ENCODE measurements around the gene SDC4.

GRCh38 chr20:45316150-45317080, 31.8 kb downstream of the SDC4 start:
- TF ChIP-seq TAF1 (conservative IDR thresholded peaks at IDR 0.05) (no peak), HNF4A (conservative IDR thresholded peaks at IDR 0.05) (no peak), RAD21 (IDR thresholded peaks at IDR 0.05) (no peak), GABPA (IDR thresholded peaks at IDR 0.05 in 1 of 2, conservative IDR thresholded peaks at IDR 0.05 in 1 of 2) (no peak), HNF4G (IDR thresholded peaks at IDR 0.05) (no peak), YY1 (IDR thresholded peaks at IDR 0.05) (no peak), RXRA (IDR thresholded peaks at IDR 0.05) (no peak), JUND (IDR thresholded peaks at IDR 0.05) (no peak)
- TF ChIP-seq, protein P1, sequence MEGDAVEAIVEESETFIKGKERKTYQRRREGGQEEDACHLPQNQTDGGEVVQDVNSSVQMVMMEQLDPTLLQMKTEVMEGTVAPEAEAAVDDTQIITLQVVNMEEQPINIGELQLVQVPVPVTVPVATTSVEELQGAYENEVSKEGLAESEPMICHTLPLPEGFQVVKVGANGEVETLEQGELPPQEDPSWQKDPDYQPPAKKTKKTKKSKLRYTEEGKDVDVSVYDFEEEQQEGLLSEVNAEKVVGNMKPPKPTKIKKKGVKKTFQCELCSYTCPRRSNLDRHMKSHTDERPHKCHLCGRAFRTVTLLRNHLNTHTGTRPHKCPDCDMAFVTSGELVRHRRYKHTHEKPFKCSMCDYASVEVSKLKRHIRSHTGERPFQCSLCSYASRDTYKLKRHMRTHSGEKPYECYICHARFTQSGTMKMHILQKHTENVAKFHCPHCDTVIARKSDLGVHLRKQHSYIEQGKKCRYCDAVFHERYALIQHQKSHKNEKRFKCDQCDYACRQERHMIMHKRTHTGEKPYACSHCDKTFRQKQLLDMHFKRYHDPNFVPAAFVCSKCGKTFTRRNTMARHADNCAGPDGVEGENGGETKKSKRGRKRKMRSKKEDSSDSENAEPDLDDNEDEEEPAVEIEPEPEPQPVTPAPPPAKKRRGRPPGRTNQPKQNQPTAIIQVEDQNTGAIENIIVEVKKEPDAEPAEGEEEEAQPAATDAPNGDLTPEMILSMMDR (IDR thresholded peaks at IDR 0.05; ENCODE audit: low read depth, low read length, missing input control) = no peak
- TF ChIP-seq, protein P2, sequence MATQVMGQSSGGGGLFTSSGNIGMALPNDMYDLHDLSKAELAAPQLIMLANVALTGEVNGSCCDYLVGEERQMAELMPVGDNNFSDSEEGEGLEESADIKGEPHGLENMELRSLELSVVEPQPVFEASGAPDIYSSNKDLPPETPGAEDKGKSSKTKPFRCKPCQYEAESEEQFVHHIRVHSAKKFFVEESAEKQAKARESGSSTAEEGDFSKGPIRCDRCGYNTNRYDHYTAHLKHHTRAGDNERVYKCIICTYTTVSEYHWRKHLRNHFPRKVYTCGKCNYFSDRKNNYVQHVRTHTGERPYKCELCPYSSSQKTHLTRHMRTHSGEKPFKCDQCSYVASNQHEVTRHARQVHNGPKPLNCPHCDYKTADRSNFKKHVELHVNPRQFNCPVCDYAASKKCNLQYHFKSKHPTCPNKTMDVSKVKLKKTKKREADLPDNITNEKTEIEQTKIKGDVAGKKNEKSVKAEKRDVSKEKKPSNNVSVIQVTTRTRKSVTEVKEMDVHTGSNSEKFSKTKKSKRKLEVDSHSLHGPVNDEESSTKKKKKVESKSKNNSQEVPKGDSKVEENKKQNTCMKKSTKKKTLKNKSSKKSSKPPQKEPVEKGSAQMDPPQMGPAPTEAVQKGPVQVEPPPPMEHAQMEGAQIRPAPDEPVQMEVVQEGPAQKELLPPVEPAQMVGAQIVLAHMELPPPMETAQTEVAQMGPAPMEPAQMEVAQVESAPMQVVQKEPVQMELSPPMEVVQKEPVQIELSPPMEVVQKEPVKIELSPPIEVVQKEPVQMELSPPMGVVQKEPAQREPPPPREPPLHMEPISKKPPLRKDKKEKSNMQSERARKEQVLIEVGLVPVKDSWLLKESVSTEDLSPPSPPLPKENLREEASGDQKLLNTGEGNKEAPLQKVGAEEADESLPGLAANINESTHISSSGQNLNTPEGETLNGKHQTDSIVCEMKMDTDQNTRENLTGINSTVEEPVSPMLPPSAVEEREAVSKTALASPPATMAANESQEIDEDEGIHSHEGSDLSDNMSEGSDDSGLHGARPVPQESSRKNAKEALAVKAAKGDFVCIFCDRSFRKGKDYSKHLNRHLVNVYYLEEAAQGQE (IDR thresholded peaks at IDR 0.05) = no peak
- TF ChIP-seq, protein P3, sequence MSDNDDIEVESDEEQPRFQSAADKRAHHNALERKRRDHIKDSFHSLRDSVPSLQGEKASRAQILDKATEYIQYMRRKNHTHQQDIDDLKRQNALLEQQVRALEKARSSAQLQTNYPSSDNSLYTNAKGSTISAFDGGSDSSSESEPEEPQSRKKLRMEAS (IDR thresholded peaks at IDR 0.05) = no peak
- TF ChIP-seq, protein P4, sequence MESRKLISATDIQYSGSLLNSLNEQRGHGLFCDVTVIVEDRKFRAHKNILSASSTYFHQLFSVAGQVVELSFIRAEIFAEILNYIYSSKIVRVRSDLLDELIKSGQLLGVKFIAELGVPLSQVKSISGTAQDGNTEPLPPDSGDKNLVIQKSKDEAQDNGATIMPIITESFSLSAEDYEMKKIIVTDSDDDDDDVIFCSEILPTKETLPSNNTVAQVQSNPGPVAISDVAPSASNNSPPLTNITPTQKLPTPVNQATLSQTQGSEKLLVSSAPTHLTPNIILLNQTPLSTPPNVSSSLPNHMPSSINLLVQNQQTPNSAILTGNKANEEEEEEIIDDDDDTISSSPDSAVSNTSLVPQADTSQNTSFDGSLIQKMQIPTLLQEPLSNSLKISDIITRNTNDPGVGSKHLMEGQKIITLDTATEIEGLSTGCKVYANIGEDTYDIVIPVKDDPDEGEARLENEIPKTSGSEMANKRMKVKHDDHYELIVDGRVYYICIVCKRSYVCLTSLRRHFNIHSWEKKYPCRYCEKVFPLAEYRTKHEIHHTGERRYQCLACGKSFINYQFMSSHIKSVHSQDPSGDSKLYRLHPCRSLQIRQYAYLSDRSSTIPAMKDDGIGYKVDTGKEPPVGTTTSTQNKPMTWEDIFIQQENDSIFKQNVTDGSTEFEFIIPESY (IDR thresholded peaks at IDR 0.05) = no peak
- TF ChIP-seq, protein P5, sequence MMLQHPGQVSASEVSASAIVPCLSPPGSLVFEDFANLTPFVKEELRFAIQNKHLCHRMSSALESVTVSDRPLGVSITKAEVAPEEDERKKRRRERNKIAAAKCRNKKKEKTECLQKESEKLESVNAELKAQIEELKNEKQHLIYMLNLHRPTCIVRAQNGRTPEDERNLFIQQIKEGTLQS (IDR thresholded peaks at IDR 0.05) = no peak
